ENCODE data around the gene KRTAP1-4.
"Not testable (repeated sequence)": the region's sequence is repeated elsewhere in the genome, so short reads cannot be mapped to it uniquely, and the experiment has no call there.

KRTAP1-4 gene

GRCh38 chr17:41052566-41052965 is 22.6 kb upstream of the KRTAP1-4 start:
- DNase-seq (ENCODE audit: low read depth), result no peak
- no peak overlapping the region for H3K4me3 ChIP-seq (ENCODE audit: low read depth, low read length)

GRCh38 chr17:41049110-41049509 is 19.1 kb upstream of the KRTAP1-4 start:
- no peak overlapping the region for H3K4me3 ChIP-seq (ENCODE audit: low read depth, low read length)
- DNase-seq (ENCODE audit: low read depth), result no peak

DNA sequence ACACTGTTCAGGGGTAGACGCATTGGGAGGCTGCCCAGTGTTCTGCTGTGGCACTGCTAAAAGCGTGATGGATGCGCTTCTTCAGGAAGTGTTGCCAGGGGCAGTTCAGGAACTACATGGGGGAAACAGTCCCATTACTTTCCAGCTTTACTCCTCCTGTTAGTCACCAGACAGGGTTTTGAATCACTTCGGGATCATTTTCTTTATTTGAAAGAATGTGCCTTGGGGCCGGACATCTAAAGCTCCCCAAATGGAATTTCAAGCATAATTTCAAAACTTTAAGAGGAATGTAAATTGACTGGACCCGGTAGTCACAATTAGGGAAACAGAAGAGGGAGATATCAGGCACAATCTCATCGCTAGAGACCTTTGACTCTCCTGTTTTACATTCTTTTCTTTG is 18.4 kb upstream of the KRTAP1-4 start:
- no peak for DNase-seq (ENCODE audit: low read depth)
- H3K4me3 ChIP-seq (ENCODE audit: low read depth, low read length), result no peak overlapping the region

- H3K4me3 ChIP-seq (ENCODE audit: low read depth, low read length); DNase-seq (ENCODE audit: low read depth): not testable (repeated sequence)
Measured at GRCh38 chr17:41046735-41047465, 16.9 kb upstream of the KRTAP1-4 start, which contains the start of gene KRTAP2-1. Gene KRTAP2-1, minus strand, starts transcription at chr17:41047316. Its CDS starts 49 bp downstream, at chr17:41047267.

DNA sequence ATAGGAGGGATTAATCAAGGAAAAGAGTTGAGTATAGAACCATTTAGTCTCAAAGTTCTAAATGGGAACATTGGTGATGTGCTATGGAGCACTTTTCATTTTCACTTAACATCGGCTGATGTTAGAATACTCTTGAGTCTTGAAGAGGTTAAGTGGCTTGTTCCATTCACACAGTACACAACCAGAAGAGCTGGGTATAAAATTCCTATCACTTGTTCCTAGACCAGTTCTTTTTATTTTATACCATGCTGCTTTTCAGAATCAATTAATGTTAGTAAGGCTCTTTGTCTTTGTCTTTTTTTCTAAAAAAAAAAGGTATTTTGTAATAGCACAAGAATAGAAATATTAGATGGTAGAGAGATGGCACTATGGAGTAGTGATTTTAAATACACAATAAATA is 13.0 kb upstream of the KRTAP1-4 start:
- H3K4me3 ChIP-seq (ENCODE audit: low read depth, low read length), result no peak overlapping the region
- no peak for DNase-seq (ENCODE audit: low read depth)

DNA sequence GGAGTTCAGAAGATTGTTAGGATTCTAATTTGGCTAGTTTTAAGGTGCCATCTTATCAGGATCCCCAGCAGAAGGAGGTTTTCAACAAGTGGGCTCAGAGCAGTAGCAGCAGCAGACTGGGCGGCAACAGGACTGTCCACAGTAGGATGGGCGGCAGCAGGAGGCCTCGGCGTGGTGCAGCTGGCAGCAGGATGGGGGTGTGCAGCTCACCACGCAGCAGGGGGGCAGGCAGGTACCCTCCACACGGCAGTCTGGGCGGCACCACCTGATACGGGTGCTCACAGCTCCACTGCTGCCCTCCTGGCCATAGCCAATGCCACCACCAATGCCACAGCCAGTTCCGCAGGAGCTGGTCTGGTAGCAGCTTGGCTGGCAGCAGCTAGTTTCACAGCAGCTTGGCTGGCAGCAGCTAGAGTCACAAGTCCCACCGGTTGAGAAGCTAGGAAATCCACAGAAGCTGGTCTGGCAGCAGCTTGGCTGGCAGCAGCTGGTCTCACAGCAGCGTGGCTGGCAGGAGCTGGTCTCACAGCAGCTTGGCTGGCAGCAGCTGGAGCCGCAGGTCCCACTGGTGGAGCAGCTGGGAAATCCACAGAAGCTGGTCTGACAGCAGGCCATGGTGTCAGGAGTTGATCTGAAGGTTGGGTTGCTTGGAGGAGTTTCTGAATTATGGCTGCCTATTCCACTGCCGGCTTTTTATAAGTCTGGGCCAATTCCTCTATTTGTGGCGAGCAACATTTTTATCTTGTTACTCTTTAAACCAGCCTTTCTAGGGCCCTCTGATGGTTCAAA is 11.0 kb upstream of the KRTAP1-4 start, which contains the start of gene KRTAP1-1:
TSS of gene KRTAP1-1 (minus strand) at position 668 of the 789 bp plus-strand sequence. CDS start at position 615, 53 bp downstream.
- H3K4me3 ChIP-seq (ENCODE audit: low read depth, low read length); DNase-seq (ENCODE audit: low read depth): not testable (repeated sequence)

DNA sequence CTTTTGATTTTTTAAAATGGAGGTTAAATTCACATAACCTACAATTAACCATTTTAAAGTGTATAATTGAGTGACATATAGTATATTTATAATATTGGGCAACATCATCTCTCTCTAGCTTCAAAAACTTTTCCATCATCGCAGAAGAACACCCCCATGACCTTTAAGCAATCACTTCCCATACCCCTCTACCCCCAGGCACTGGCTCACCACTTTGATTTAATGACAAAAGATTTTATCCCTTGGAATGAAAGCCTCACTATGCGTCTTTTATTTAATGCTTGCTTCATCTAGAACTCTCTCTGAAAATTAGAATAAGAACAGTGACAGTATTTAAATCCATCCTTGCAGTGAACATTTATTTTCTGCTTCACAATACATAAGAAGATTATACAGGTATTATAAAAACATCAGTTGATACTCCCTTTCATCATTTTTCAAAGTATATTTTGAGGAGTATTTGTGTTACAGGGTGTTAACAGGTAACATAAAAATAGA is 7.9 kb upstream of the KRTAP1-4 start:
- no peak overlapping the region for H3K4me3 ChIP-seq (ENCODE audit: low read depth, low read length)
- no peak for DNase-seq (ENCODE audit: low read depth)

GRCh38 chr17:41034346-41034935 is 4.4 kb upstream of the KRTAP1-4 start, which contains the start of gene KRTAP1-3:
Gene KRTAP1-3, minus strand, starts transcription at chr17:41034874. Its CDS starts 53 bp downstream, at chr17:41034821.
- not testable (repeated sequence) for DNase-seq (ENCODE audit: low read depth); H3K4me3 ChIP-seq (ENCODE audit: low read depth, low read length)

- no peak within 1 kb of the TSS for H3K4me3 ChIP-seq (ENCODE audit: low read depth, low read length)
- peak; percentile 56 for DNase-seq (ENCODE audit: low read depth)
Measured at GRCh38 chr17:41026715-41027471, 3.1 kb downstream of the KRTAP1-4 start, which contains the start of gene KRTAP1-5. Gene KRTAP1-5, minus strand, starts transcription at chr17:41027208. Its CDS starts 53 bp downstream, at chr17:41027155.

DNA sequence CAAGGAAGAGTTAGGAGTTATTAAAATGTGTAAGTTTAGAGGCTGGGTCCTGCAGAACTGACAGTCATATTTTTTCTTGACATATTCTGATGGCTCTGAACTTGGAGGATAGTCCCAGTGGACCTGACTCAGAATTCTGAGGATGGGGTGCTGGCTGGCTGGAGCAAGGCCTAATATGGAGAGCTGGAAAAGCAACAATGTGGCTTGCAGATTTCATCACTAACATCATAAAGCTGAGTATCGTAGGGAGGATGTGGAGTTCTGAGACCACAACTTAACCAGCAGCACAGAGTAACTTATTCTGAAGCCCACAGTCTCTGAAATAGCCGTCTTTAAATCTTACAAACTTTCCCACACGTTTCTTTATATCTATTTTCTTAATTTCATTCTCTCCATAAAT is 5.3 kb downstream of the KRTAP1-4 start:
- DNase-seq (ENCODE audit: low read depth), result peak; percentile 48
- H3K4me3 ChIP-seq (ENCODE audit: low read depth, low read length), result no peak overlapping the region

DNA sequence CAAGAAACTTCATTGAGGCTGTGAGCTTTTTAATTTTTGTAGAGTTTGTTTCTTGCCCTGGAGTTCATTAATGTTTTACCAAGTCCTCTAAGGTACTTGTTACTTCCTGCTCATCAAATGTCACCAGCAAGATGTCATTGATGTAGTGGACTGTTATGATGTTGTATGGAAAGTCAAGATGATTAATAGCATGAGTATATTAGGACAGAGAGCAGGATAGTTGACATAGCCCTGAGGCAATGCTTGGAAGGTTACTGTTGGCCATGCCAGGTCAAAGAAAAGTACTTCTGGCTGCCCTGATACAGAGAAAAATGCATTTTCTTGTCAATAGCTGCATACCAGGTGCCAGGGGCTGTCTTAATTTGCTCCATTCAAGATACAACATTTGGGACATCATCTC is 9.7 kb downstream of the KRTAP1-4 start:
- no peak for DNase-seq (ENCODE audit: low read depth)

DNA sequence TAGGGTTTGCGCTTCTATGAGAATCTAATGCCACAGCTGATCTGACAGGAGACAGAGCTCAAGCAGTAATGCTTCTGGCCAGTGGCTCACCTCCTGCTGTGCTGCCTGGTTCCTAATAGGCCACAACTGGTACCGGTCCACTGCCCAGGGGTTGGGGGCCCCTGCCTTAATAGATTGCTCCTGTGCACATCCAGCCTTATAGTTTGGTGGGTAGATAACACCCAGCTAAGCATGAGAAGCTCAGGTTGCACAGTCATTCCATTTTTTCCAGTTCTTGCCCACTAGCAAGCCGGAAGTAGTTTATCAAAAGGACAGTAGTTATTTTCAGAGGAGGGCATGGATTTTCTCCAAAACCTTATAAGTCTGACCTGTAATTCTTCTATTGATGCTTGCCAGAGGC is 10.6 kb downstream of the KRTAP1-4 start:
- H3K4me3 ChIP-seq (ENCODE audit: low read depth, low read length), result no peak overlapping the region
- no peak for DNase-seq (ENCODE audit: low read depth)

More for the DNA sequence above, 9.7 kb downstream of the KRTAP1-4 start:
- no peak overlapping the region for H3K4me3 ChIP-seq (ENCODE audit: low read depth, low read length)

DNA sequence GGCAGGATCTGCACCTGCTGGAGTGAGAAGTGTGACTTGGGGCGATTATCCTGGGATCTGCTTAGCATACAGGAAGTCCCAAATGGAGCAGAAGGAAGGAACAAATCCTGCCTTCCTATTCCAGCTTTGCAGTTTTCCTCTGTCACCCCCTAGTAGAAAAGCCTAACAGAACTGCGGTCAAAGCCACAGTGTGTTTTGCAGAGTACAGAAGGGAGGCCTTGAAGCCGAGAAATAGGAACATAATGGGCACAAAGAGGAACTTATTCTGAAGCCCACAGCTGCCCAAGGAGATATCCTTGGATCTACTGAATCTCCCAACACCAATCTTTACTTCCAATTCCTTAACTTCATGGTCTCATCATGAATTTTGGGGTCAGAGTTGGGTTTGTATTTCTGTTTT is 11.5 kb downstream of the KRTAP1-4 start:
- H3K4me3 ChIP-seq (ENCODE audit: low read depth, low read length), result no peak overlapping the region
- no peak for DNase-seq (ENCODE audit: low read depth)

DNA sequence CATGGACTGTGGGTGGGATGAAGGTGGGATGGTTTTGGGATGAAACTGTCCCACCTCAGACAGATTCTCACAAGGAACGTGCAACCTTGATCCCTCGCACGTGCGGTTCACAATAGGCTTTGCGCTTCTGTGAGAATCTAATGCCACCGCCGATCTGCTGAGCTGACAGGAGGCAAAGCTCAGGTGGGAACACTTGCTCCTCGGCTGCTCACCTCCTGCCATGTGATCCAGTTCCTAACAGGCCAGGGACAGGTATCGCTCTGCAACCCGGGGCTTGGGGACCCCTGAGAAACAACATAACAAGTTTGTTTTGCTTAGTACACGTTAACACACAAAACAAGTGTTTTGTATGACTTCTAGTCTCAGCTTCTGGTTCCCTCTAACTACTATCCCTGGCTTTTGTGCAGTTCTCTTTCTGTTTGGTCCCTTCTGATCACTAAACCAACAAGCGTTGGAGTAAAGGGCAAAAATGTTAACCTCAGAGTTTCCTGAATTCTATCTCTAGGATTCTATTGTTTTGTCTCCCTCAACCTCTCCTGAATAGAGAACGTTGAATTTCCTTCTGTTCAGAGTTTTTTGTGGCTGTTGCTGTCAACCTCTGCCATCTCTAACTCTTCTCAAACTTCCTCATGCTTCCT is 13.3 kb downstream of the KRTAP1-4 start:
- no peak for DNase-seq (ENCODE audit: low read depth)
- H3K4me3 ChIP-seq (ENCODE audit: low read depth, low read length), result no peak overlapping the region

GRCh38 chr17:41015454-41015853 is 14.5 kb downstream of the KRTAP1-4 start:
- H3K4me3 ChIP-seq (ENCODE audit: low read depth, low read length), result no peak overlapping the region
- DNase-seq (ENCODE audit: low read depth), result no peak

DNA sequence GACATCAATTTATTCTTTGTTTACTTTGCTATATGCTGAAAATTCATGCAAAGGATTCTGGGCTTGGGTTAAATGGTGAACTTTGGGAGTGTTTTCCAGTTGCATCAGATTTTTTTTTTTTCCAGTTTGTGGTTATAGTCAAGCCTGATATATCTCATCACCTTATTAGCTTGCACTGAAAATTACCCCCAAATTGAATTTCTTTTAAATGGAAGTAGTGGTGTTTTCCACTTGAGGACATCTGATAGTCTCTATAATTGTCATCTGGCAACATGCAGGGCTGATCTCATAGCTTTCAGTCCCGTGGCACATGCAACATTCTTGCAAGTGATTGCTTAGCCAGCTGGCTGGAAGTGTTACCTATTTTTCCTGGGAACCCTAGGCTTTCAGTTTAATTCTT is 16.4 kb downstream of the KRTAP1-4 start:
- no peak overlapping the region for H3K4me3 ChIP-seq (ENCODE audit: low read depth, low read length)
- peak; percentile 24 for DNase-seq (ENCODE audit: low read depth)

- no peak for DNase-seq (ENCODE audit: low read depth)
- H3K4me3 ChIP-seq (ENCODE audit: low read depth, low read length), result no peak overlapping the region
Measured at GRCh38 chr17:41013181-41013580, 16.8 kb downstream of the KRTAP1-4 start.

- DNase-seq (ENCODE audit: low read depth), result no peak
- no peak overlapping the region for H3K4me3 ChIP-seq (ENCODE audit: low read depth, low read length)
Measured at GRCh38 chr17:41012326-41013120, 17.5 kb downstream of the KRTAP1-4 start.

Measured in skeletal muscle cell (primary cell).